SK-N-SH (cell line): ENCODE data around the gene CAPS. TPM values are rescaled to one million over a fixed set of nuclear protein-coding genes. Genes with fewer than 3 reads are reported as not detected.

Source experiments
- CTCF ChIA-PET: fragments of 300-600, 350-600 bp; formaldehyde crosslinking; extraction: SDS; loops from one replicate; lab custom pipeline; 2021; lab: Yijun Ruan, JAX
- POLR2A ChIA-PET: fragments of 350-600 bp; sonication (Branson Sonifier 250); formaldehyde crosslinking; extraction: SDS; loops from one replicate; lab custom pipeline; 2020; ENCODE audit warnings: antibody characterized with exemption, inconsistent platforms; lab: Yijun Ruan, JAX
- DNase-seq: peaks from one replicate; pipeline ENCODE4 v3.0.0; 2012
- H2AFZ ChIP-seq: fragments of 200-600 bp; sonication (generic); 2 replicates; pipeline ENCODE4 v1.8.1; 2016; ENCODE audit warnings: antibody characterized with exemption, mild to moderate bottlenecking, low read depth
- H3F3A ChIP-seq: fragments of 200-600 bp; sonication (generic); replicated peaks from 2 replicates; pipeline ENCODE3; 2016; ENCODE audit warnings: antibody characterized with exemption, mild to moderate bottlenecking; ENCODE audit not compliant: insufficient read depth
- H3K27ac ChIP-seq, 2 experiments: fragments of 200-500 bp in 1 of 2; fragments of 200-600 bp in 1 of 2; sonication (Bioruptor generic) in 1 of 2; sonication (generic), shearing (Covaris generic) in 1 of 2; 2 replicates each; pipeline versions ENCODE4 v1.5.1 to v1.6.1; 2014 to 2016; ENCODE audit warnings: low read depth in 2 of 2, inconsistent platforms in 1 of 2, low read length in 1 of 2, mild to moderate bottlenecking in 1 of 2, mixed read lengths in 1 of 2
- H3K27me3 ChIP-seq: fragments of 200-600 bp; sonication (generic), shearing (Covaris generic); 2 replicates; pipeline ENCODE4 v1.6.1; 2016; ENCODE audit warnings: mixed run types; ENCODE audit not compliant: insufficient read depth
- H3K36me3 ChIP-seq, 2 experiments: fragments of 200-500 bp in 1 of 2; fragments of 200-600 bp in 1 of 2; sonication (Bioruptor generic) in 1 of 2; sonication (generic) in 1 of 2; replicated peaks in 1 of 2; 2 replicates each; pipeline versions ENCODE3 to v1.5.1; 2014 to 2016; ENCODE audit warnings: low read length in 1 of 2, mild to moderate bottlenecking in 1 of 2; ENCODE audit not compliant: insufficient read depth in 2 of 2, control insufficient read depth in 1 of 2
- H3K4me1 ChIP-seq, 2 experiments: fragments of 200-500 bp in 1 of 2; fragments of 200-600 bp in 1 of 2; sonication (Bioruptor generic) in 1 of 2; sonication (generic), shearing (Covaris generic) in 1 of 2; 2 replicates each; pipeline versions ENCODE4 v1.5.1 to v1.6.1; 2014 to 2016; ENCODE audit warnings: low read depth in 1 of 2, low read length in 1 of 2, mixed run types in 1 of 2; ENCODE audit not compliant: insufficient read depth in 2 of 2, control insufficient read depth in 1 of 2
- H3K4me2 ChIP-seq: fragments of 200-600 bp; sonication (generic), shearing (Covaris generic); 2 replicates; pipeline ENCODE4 v1.6.1; 2017; ENCODE audit warnings: mixed run types
- H3K4me3 ChIP-seq, 2 experiments: fragments of 200-500 bp in 1 of 2; fragments of 200-600 bp in 1 of 2; sonication (Bioruptor generic) in 1 of 2; sonication (generic), shearing (Covaris generic) in 1 of 2; 2 replicates each; pipeline versions ENCODE4 v1.5.1 to v1.8.1; 2014 to 2016; ENCODE audit warnings: low read depth in 2 of 2, inconsistent platforms in 1 of 2, low read length in 1 of 2, mild to moderate bottlenecking in 1 of 2, mixed read lengths in 1 of 2, moderate library complexity in 1 of 2
- H3K79me2 ChIP-seq: fragments of 200-600 bp; sonication (generic); 2 replicates; pipeline ENCODE4 v1.8.1; 2017; ENCODE audit warnings: mild to moderate bottlenecking; ENCODE audit not compliant: insufficient read depth
- H3K9ac ChIP-seq: fragments of 200-600 bp; sonication (generic); 2 replicates; pipeline ENCODE4 v1.6.1; 2017; ENCODE audit warnings: mixed run types
- H3K9me2 ChIP-seq: fragments of 200-600 bp; sonication (generic); 2 replicates; pipeline ENCODE4 v1.6.1; 2017; ENCODE audit warnings: mixed run types
- H3K9me3 ChIP-seq: fragments of 200-600 bp; sonication (generic); 2 replicates; pipeline ENCODE4 v1.6.1; 2017; ENCODE audit warnings: mixed run types, mild to moderate bottlenecking, moderate library complexity
- H4K20me1 ChIP-seq: fragments of 200-600 bp; sonication (generic); 2 replicates; pipeline ENCODE4 v1.6.1; 2017; ENCODE audit warnings: mild to moderate bottlenecking, mixed run types; ENCODE audit not compliant: insufficient read depth
- EP300 ChIP-seq, 2 experiments: IDR thresholded peaks; 2 replicates each; pipeline versions ENCODE4 v1.4.0 to v1.6.1; 2012; ENCODE audit warnings: borderline replicate concordance in 1 of 2, low read depth in 1 of 2, low read length in 1 of 2
- FOXJ3 ChIP-seq: sonication (generic); formaldehyde crosslinking; IDR thresholded peaks from 2 replicates; pipeline ENCODE4 v1.5.1; 2020; ENCODE audit warnings: mild to moderate bottlenecking, missing genetic modification reagents
- FOXM1 ChIP-seq: IDR thresholded peaks from 2 replicates; pipeline ENCODE4 v1.4.0; 2012; ENCODE audit warnings: low read depth, mild to moderate bottlenecking
- GABPA ChIP-seq: IDR thresholded peaks from 2 replicates; pipeline ENCODE4 v1.4.0; 2012; ENCODE audit warnings: low read depth, mild to moderate bottlenecking
- IRF3 ChIP-seq: fragments of 150-350 bp; IDR thresholded peaks from 2 replicates; pipeline ENCODE4 v1.6.1; 2016; ENCODE audit warnings: mild to moderate bottlenecking, low read depth, low read length
- JUND ChIP-seq: IDR thresholded peaks from 2 replicates; pipeline ENCODE4 v1.4.0; 2012
- MAX ChIP-seq: IDR thresholded peaks from 2 replicates; pipeline ENCODE4 v1.4.0; 2012; ENCODE audit warnings: low read depth
- MXI1 ChIP-seq: IDR thresholded peaks from 2 replicates; pipeline ENCODE4 v1.6.1; 2012; ENCODE audit warnings: mild to moderate bottlenecking, low read depth, low read length, improper control_type of control experiment
- NRF1 ChIP-seq: IDR thresholded peaks from 2 replicates; pipeline ENCODE4 v1.6.1; 2012; ENCODE audit warnings: low read depth, mild to moderate bottlenecking, low read length
- PBX3 ChIP-seq: IDR thresholded peaks from 2 replicates; pipeline ENCODE4; 2012
- RAD21 ChIP-seq: IDR thresholded peaks from 2 replicates; pipeline ENCODE4 v1.6.1; 2012; ENCODE audit warnings: mild to moderate bottlenecking, low read length
- REST ChIP-seq: IDR thresholded peaks from 2 replicates; pipeline ENCODE4 v1.6.1; 2012; ENCODE audit warnings: mild to moderate bottlenecking, low read depth, low read length, moderate library complexity
- RXRA ChIP-seq: IDR thresholded peaks from 2 replicates; pipeline ENCODE4 v1.4.0; 2012; ENCODE audit warnings: low read depth, mild to moderate bottlenecking, borderline replicate concordance
- TCF12 ChIP-seq: IDR thresholded peaks from 2 replicates; pipeline ENCODE4 v1.4.0; 2012
- TEAD4 ChIP-seq: IDR thresholded peaks from 2 replicates; pipeline ENCODE4 v1.4.0; 2012; ENCODE audit warnings: mild to moderate bottlenecking, borderline replicate concordance; ENCODE audit not compliant: insufficient read depth
- USF1 ChIP-seq: IDR thresholded peaks from 2 replicates; pipeline ENCODE4 v1.4.0; 2012; ENCODE audit warnings: low read depth, borderline replicate concordance
- YY1 ChIP-seq: IDR thresholded peaks from 2 replicates; pipeline ENCODE4 v1.4.0; 2012; ENCODE audit warnings: low read depth, mild to moderate bottlenecking
- ZBTB33 ChIP-seq: IDR thresholded peaks from 2 replicates; pipeline ENCODE4 v1.4.0; 2012; ENCODE audit warnings: low read depth, borderline replicate concordance
- WGBS: methylation state at CpG from one replicate; pipeline ENCODE4 v1.1.6; 2017; ENCODE audit warnings: low lambda C conversion rate; 5-methylcytosine and 5-hydroxymethylcytosine counted together
- polyA plus RNA-seq, 3 experiments: library from polyadenylated mRNA; depleted of rRNA; stranded (reverse); fragments of >200 nt; gene quantifications; 2 replicates each; pipeline ENCODE4 v1.2.3, GENCODE V29; 2012

The CAPS gene
- polyA plus RNA-seq, 1 of the 3 experiments (the other 2 are of a cell fraction), result 13.4 TPM

- TF ChIP-seq PBX3, result peak; percentile 33; the same call in 1 of the 2 replicates
- TF ChIP-seq ZBTB33, result no peak
- TF ChIP-seq TCF12, result no peak
- Histone ChIP-seq H3K27ac (peak overlapping the region; percentile 53 to 96; a peak in 3 of 4 replicates), H3K27me3 (no peaks in the 10 kb centered on the region), H3K4me1 (peaks cover 31 to 75% of the 10 kb centered on the region in 2 experiments), H2AFZ (no peak overlapping the region), H3K9me2 (no peaks in the 10 kb centered on the region), H3K9me3 (no peaks in the 10 kb centered on the region), H3K4me3 (no peak overlapping the region), H3K79me2 (peaks cover 93% of the 10 kb centered on the region), H3K9ac (no peak overlapping the region), H3F3A (no peaks in the 10 kb centered on the region), H4K20me1 (peaks cover 93% of the 10 kb centered on the region), H3K36me3 (peaks cover 0 to 13% of the 10 kb centered on the region in 2 experiments), H3K4me2 (0 out of 2 replicates have a peak overlapping the region, but pooled peaks have one; percentile 1)
- 84% methylated on average over 5 of the region's 5 CpGs for WGBS
- ChIA-PET CTCF (interaction anchor here (1.0 to 3.5 kb wide), 5 partner anchors 15 to 149 kb away, joined by 4 to 29 read pairs (median 10); no protein-coding TSS in a partner anchor), POLR2A (interaction anchor here (0.6 kb wide), 1 partner anchor 163 kb away, joined by 4 read pairs; no protein-coding TSS in a partner anchor)
- DNase-seq, result no peak
These were observed 39.1 kb downstream of the CAPS start for GRCh38 chr19:5953030-5953589.

- Histone ChIP-seq H3F3A (no peaks in the 10 kb centered on the region), H3K36me3 (peaks cover 0 to 10% of the 10 kb centered on the region in 2 experiments), H3K79me2 (peaks cover 95% of the 10 kb centered on the region), H3K9me2 (no peaks in the 10 kb centered on the region), H3K27ac (peak overlapping the region; percentile 53 to 96; a peak in 3 of 4 replicates), H3K9me3 (no peaks in the 10 kb centered on the region), H3K27me3 (no peaks in the 10 kb centered on the region), H3K4me2 (peak overlapping the region; percentile 59), H2AFZ (no peak overlapping the region), H3K4me1 (peaks cover 31 to 78% of the 10 kb centered on the region in 2 experiments), H3K4me3 (no peak overlapping the region), H4K20me1 (peaks cover 97% of the 10 kb centered on the region), H3K9ac (no peak overlapping the region)
- ChIA-PET POLR2A (no interaction called here), CTCF (interaction anchor here (1.5 to 5.3 kb wide), 4 partner anchors 14 to 150 kb away, joined by 7 to 34 read pairs (median 10); no protein-coding TSS in a partner anchor)
- no peak for DNase-seq
- WGBS, result 85% methylated on average over 11 of the region's 17 CpGs
- TF ChIP-seq NRF1, result no peak
- TF ChIP-seq YY1, result no peak
- no peak for TF ChIP-seq MXI1
- no peak for TF ChIP-seq RXRA
- TF ChIP-seq JUND, result no peak
- no peak for TF ChIP-seq RAD21
- TF ChIP-seq MAX, result no peak
- no peak for TF ChIP-seq GABPA
- no peak for TF ChIP-seq EP300 (IDR thresholded peaks at IDR 0.05; ENCODE audit: borderline replicate concordance in 1 of 2, low read depth in 1 of 2, low read length in 1 of 2)
- no peak for TF ChIP-seq FOXM1
- no peak for TF ChIP-seq TEAD4
- TF ChIP-seq REST, result no peak
- no peak for TF ChIP-seq FOXJ3 (CRISPR knock-in tag)
- no peak for TF ChIP-seq IRF3
- TF ChIP-seq USF1, result no peak
These were observed 39.7 kb downstream of the CAPS start for GRCh38 chr19:5953680-5954213.
